T-helper 9 cell (primary cell): ENCODE data around the gene GPC3.

Experiments used
- DNase-seq: peaks from one replicate; pipeline ENCODE4 v3.0.0-alpha.2; 2020

Gene GPC3

GRCh38 chrX:133588827-133589226, 396.6 kb downstream of the GPC3 start:
- no peak for DNase-seq

DNA sequence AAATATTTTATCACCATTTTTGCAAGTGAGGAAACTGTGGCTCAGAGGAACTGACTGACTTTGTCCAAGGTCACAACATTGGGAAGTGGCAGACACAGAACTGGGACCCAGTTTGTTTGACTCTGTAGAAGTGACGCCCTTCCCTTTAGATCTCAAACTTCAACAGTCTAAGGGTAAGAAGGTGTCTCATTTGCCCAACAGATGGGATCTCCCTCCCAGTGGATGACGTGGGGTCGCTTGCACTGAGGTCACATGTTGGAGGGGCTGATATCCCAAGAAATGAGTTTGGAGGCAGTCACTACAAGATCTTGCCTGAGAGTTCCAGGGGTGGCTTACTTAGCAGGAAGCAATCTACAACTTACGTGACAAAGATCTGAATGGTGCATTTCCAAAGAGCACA, 397.6 kb downstream of the GPC3 start:
- no peak for DNase-seq

DNA sequence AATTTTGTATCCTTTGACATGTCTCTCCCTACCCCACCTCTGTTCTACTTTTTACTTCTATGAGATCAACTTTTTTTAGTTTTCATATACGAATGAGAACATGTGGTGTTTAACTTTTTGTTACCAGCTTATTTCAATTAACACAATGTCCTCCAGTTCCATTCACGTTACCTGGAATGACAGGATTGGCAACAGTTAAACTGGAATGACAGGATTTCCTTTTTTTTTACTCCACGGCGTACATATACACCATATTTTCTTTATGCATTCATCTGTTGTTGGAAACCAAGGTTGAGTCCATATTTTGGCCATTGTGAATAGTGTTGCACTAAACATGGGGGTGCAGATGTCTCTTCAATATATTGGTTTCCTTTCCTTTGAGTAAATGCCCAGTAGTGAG, 398.3 kb downstream of the GPC3 start:
- no peak for DNase-seq

DNA sequence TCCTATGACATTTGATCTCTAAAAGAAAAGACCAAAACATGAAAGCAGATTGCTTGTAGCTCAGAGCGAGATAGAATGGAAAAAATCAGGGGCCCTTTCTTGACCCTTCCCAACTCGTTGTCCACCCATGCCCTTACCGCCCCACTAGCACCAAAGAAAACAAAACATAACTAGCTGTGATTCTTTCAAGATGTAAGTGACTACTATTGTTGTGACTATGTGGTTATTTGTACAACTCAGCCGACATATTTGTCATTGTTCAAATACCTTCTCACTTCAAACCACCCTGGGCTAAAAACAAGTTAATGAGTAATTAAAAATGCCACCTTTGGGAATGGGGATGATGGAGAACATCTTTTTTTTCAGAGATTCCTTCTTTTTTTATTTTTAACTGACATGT, 399.0 kb downstream of the GPC3 start:
- no peak for DNase-seq

GRCh38 chrX:133583825-133584224, 401.6 kb downstream of the GPC3 start:
- no peak for DNase-seq

DNA sequence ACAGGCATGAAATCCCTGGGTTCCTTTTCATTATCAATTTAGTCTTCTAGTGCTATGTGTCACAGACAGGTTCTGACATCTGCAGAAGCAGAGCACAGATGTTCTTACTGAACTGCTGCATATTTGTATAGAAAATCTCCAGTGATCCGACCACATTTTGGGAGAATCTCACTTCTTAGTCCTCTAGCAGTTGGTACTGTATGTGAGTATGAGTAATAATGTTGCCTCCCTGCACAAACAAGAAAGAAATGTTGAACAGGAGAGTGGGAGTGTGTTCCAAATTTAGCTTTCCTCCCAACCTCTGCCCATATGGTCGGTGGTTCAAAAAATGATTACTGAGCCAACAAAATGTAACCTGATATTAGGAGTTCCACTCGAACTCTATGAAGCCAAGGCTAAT, 404.8 kb downstream of the GPC3 start:
- no peak for DNase-seq

DNA sequence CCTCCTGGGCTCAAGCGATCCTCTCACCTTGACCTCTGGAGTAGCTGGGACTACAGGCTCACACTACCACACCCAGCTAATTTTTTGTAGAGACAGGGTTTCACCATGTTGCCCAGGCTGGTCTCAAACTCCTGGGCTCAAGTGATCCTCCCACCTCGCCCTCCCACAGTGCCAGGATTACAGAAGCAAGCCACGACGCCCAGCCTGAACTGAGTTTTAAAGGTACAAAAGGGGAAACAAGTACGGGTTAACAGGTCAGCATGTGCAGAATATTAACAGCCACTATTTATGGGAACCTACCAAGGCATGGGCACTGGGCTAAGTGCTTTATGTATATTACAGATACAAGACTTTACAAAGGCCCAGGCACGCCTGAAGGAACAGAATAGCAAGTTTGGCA, 405.8 kb downstream of the GPC3 start:
- DNase-seq = no peak

DNA sequence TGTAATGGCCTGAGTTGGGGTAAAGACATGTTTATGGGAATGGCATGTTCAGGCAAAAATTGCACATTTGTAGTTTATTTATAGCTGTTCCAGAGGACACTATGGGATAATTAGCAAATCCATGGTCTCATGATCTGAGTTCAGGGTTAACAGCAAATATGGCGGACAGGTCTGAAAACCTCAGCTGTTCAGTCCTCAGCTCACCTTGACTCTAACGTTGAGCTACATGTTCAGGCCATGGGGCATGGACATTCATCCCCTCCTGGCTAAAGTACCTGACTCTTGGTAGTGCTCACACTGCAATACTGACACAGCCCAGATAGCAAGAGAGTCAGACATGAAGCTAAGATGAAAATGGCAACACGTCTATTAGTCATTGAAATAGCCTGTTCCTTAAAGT, 408.5 kb downstream of the GPC3 start:
- DNase-seq = no peak

DNA sequence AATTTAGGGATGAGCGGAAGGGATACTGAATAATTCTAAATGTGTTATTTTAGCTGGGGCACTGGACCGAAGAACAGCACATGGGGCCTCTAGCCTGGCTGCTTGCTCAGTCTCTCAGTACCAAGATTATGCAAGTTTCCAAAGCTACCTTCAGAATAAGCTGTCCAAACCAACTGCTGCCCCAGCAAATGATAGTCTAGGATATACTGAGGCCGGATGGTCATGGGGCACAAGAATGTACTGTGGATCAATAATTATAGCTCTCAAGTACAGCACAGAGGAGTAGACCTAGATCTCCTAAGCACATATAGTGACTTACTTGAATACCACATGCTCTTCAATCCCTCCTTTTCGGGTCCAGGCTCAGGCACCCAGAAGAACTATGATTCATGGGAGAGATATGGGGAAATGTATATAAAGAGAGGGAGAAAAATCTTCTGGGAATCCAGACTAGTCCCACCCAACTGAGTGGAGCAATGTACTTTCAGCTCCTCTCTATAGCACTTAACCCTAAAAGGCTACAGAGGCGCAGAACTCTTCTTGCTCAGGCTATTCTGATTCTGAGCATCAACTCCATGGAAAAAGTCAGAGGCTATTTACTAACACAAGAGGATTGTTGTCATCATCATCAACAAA, 409.8 kb downstream of the GPC3 start:
- DNase-seq = no peak

DNA sequence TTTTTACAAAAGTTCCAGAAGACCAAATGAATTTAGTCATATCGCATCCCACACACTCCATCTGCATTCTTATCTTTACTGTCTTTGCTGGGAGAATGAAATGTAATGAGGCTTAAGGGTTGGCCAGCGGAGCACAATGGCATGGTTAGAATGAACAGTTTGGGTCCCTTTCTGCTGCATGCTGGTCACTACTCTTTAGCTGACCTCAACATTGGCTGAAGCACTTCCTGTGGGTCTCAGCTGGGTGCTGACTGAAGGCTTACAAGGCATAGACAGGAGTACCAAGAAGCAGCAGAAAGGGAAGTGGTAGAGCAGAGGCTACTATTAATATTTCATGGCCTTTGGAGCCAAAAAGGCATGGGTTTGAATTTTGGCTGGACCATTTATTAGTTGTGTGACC, 410.7 kb downstream of the GPC3 start:
- DNase-seq = no peak

DNA sequence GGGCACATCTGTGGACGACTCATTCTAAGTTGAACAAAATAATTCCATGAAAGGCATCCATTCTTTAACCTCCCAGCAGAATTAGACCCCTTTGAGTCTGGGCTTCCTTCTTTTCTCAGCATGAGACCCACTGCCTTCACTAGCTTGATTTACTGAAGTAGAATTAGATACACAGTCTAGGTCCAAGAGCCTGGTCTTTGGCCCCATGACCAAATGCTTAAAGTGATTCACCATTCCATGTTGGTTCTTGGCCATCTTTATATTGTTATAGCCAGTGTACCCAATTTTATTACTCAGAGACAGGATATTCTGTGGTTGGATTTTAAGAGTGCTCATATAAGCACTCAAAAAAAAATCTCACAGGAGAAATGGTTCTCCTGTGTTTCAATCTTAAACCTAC, 414.8 kb downstream of the GPC3 start:
- DNase-seq = no peak

GRCh38 chrX:133569217-133569616, 416.2 kb downstream of the GPC3 start:
- DNase-seq = no peak

DNA sequence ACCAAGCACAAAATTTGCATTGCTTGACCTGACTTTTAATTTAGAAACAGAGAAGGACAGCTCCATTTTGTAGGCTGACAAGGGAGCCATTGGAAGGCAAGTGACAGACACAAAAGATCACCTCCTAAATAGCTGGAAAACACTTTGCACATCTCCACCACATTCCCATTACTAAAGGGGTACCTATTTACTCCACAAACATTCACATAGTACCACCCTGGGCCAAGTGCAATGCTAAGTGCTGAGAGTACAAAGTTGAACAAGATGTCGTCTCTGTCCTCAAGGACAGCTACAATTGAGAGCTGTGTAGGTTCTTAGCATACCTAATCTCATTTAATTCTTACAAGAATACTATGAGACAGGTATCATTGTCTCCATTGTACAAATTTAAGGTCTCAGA, 417.3 kb downstream of the GPC3 start:
- no peak for DNase-seq

DNA sequence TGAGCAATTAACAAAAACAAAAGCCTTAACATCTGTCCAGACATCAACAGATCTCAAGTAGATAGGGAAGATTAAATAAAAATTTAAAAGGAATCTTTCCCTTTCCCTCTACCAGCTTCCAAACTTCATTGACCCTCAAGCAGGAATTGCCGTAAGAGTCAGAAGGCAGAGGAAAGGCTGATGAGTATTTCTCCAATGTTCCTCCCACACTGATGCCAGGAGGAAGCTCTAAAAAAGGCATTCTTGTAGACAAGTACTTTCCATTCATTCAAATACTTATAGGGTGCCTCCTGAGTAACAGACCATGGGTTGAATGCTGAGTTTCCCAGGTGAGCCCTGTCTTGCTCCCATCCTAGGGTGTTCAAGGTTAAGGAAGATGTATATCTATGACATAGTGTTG, 418.5 kb downstream of the GPC3 start:
- DNase-seq = no peak

- no peak for DNase-seq
Measured at GRCh38 chrX:133563705-133564104, 421.7 kb downstream of the GPC3 start.

DNA sequence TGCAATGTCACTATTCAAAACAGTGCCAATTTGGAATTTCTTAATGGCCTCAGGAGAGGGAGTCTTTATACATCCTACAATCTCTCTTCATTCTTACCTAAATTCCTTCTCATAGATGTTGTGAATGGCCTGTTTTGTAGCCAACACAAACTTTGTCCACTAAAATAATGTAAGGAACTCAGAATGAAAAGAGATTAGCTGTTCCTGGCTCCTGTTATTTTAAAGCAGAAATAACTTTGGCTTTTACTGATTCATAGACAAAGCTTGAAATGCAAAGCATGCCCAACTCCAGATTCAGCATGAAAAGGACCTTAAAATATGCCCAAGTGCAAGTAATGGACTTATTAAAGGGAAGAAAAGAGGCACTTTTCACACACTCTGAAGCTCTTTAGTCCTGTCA, 424.1 kb downstream of the GPC3 start:
- no peak for DNase-seq

GRCh38 chrX:133559909-133560308, 425.5 kb downstream of the GPC3 start:
- DNase-seq = no peak

- no peak for DNase-seq
Measured at GRCh38 chrX:133555782-133556458, 429.5 kb downstream of the GPC3 start.

- no peak for DNase-seq
Measured at GRCh38 chrX:133550665-133551485, 434.5 kb downstream of the GPC3 start.

DNA sequence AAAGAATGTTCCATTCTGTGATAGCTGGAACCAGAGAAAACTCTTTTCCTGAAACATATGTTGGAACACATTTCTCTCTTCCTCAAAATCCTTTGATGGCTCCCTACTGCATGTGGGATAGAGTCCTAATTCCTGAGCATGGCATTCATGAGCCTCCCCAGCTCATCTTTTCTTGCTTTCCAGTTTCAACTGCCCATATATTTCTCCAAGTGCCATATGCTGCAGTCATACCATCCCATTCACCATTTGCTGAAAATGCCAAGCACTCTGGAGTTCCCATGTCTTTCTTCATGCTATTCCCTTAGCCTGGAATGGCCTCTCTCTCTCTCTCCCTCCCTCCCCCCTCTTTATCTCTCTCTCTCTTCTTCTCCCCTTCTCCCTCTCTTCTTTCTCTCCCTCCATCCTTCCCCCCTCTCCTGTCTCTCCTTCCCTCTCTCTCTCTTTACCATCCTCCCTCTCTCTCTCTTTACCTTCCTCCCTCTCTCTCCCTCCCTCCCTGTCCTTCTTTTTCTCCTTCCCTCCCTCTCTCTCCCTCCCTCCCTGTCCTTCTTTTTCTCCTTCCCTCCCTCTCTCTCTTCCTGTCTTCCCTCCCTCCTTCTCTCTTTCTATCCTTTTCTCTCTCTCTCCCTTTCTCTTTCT, 436.0 kb downstream of the GPC3 start:
- DNase-seq = no peak

DNA sequence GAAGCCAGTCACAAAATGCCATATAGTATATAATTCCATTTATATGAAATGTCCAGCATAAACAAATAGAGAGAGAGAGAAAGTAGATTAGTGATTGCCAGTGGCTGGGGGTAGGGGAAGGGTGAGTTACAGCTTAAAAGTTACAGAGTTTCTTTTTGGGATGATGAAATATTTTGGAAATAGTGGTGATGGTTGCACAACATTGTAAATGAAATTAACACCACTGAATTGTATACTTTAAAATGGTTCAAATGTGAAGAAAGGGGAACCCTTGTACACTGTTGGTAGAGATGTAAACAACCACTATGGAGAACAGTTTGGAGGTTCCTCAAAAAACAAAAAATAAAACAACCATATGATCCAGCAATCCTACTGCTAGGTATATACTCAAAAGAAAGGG, 439.0 kb downstream of the GPC3 start:
- no peak for DNase-seq

- no peak for DNase-seq
Measured at GRCh38 chrX:133544778-133545177, 440.6 kb downstream of the GPC3 start.

DNA sequence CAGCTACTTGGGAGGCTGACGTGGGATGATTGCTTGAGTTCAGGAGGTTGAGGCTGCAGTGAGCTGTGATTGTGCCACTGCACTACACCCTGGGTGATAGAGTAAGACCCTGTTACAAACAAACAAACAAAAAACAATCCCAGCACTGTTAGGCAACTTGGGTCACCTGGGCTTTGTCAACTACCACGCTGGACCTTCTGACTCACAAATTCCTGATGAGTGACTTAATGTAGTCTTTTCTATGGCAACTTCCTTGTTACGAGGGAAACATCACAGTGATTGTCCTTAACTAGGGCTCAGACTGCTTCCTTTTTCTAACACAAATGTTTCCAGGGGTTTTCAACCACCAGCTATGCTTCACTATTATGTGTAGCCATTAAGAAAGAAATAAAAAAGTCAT, 441.3 kb downstream of the GPC3 start:
- no peak for DNase-seq

GRCh38 chrX:133543654-133544053, 441.7 kb downstream of the GPC3 start:
- no peak for DNase-seq
